Karpas-422 (cell line): ENCODE measurements around the gene SH2D7. TPM values are rescaled to one million over a fixed set of nuclear protein-coding genes. Genes with fewer than 3 reads are reported as not detected.
A peak's percentile ranks its signal among the peaks of the same experiment; 100 is the strongest.

ENCODE experiments used
- DNase-seq: peaks from one replicate; pipeline ENCODE4 v3.0.0-alpha.2; 2015
- H2AFZ ChIP-seq: fragments of 200-600 bp; sonication (generic); 2 replicates; pipeline ENCODE4 v1.6.1; 2014; ENCODE audit warnings: antibody characterized with exemption, low read length, mixed read lengths
- H3K27ac ChIP-seq: fragments of 200-600 bp; sonication (generic); 2 replicates; pipeline ENCODE4 v1.5.1; 2014; ENCODE audit warnings: mild to moderate bottlenecking, low read length, moderate library complexity
- H3K27me3 ChIP-seq: fragments of 200-600 bp; sonication (generic); 2 replicates; pipeline ENCODE4 v1.6.1; 2014; ENCODE audit warnings: low read length, mixed read lengths
- H3K36me3 ChIP-seq: fragments of 200-600 bp; sonication (generic); 2 replicates; pipeline ENCODE4 v1.6.1; 2014; ENCODE audit warnings: low read length, mixed read lengths; ENCODE audit not compliant: insufficient read depth
- H3K4me1 ChIP-seq: fragments of 200-600 bp; sonication (generic); 2 replicates; pipeline ENCODE4 v1.6.1; 2014; ENCODE audit warnings: mild to moderate bottlenecking, low read length, mixed read lengths
- H3K4me2 ChIP-seq: fragments of 200-600 bp; sonication (generic); 2 replicates; pipeline ENCODE4 v1.6.1; 2014; ENCODE audit warnings: low read length, low read depth, mild to moderate bottlenecking; ENCODE audit not compliant: poor library complexity, severe bottlenecking
- H3K4me3 ChIP-seq: fragments of 200-600 bp; sonication (generic); 2 replicates; pipeline ENCODE4 v1.5.1; 2014; ENCODE audit warnings: mild to moderate bottlenecking, antibody characterized with exemption, low read length, mixed read lengths
- H3K79me2 ChIP-seq: fragments of 200-600 bp; sonication (generic); 2 replicates; pipeline ENCODE4 v1.6.1; 2014; ENCODE audit warnings: mild to moderate bottlenecking, low read length, mixed read lengths
- H3K9ac ChIP-seq: fragments of 200-600 bp; sonication (generic); 2 replicates; pipeline ENCODE4 v1.6.0; 2014; ENCODE audit warnings: low read length
- H3K9me2 ChIP-seq: fragments of 200-600 bp; sonication (generic), shearing (Covaris generic); replicated peaks from 2 replicates; pipeline ENCODE4 v1.6.0; 2014; ENCODE audit warnings: mild to moderate bottlenecking, low read length, moderate library complexity; ENCODE audit not compliant: insufficient read depth
- H3K9me3 ChIP-seq: fragments of 300-700, 200-600 bp; sonication (generic); 2 replicates; pipeline ENCODE4 v1.6.1; 2014; ENCODE audit warnings: low read length, mixed read lengths
- H4K20me1 ChIP-seq: fragments of 200-600 bp; sonication (generic); 2 replicates; pipeline ENCODE4 v1.6.1; 2014; ENCODE audit warnings: mild to moderate bottlenecking, antibody characterized with exemption, low read length, low read depth; ENCODE audit not compliant: insufficient read depth
- total RNA-seq: library from RNA; depleted of rRNA; stranded (reverse); fragments of >200 nt; shearing (Covaris generic); gene quantifications from 2 replicates; pipeline ENCODE4 v1.2.3, GENCODE V29; 2014; ENCODE audit warnings: low replicate concordance

Gene SH2D7
- total RNA-seq, 1 experiment from 2014 or later = not detected

GRCh38 chr15:78087951-78088772 lies 4.2 kb upstream of the SH2D7 start:
- no peaks in the 10 kb centered on the region for H3K9me2 ChIP-seq
- H3K27ac ChIP-seq = no peak overlapping the region
- H3K9me3 ChIP-seq = no peaks in the 10 kb centered on the region
- no peaks in the 10 kb centered on the region for H3K36me3 ChIP-seq
- H3K4me3 ChIP-seq = no peak overlapping the region
- H2AFZ ChIP-seq = peak overlapping the region; percentile 3; the same call in 1 of the 2 replicates
- peak; percentile 76 for DNase-seq
- no peak overlapping the region for H3K4me2 ChIP-seq
- no peaks in the 10 kb centered on the region for H3K79me2 ChIP-seq
- H3K9ac ChIP-seq = peak overlapping the region; percentile 6; the same call in 1 of the 2 replicates
- peaks cover 29% of the 10 kb centered on the region for H3K4me1 ChIP-seq
- no peaks in the 10 kb centered on the region for H4K20me1 ChIP-seq
- H3K27me3 ChIP-seq = no peaks in the 10 kb centered on the region

- H4K20me1 ChIP-seq = no peaks in the 10 kb centered on the region
- no peak overlapping the region for H3K4me2 ChIP-seq
- H3K27ac ChIP-seq = no peak overlapping the region
Measured at GRCh38 chr15:78088773-78089080, 3.6 kb upstream of the SH2D7 start.

DNA sequence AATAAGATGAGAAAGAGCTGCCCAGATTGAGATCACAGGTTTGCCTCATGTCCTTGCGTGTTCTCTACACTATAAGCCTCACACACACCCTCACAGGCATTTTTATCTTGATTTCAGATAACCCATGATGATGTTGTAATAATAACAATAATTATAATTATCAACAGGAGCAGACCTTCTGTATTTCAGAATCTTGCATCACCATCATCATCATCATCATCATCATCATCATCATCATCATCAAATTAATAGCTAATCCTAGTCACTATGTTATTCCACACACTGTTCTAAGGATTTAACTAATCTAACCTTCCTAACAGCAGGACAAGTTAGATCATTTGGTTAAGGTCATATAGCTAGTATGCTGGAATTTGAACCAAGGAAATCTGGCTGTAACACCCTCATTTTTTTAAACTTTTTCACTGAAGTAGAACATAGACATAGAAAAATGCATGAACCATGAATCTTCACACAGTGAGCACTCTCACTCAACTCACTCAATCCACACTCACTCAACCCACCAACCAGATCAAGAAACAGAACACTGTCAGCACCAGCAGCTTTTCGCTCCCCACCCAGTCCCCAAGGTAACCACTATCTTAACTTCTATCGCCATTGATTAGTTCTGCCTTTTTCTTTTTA lies 1.8 kb upstream of the SH2D7 start:
- H3K9ac ChIP-seq = no peak overlapping the region
- no peak overlapping the region for H2AFZ ChIP-seq

More at GRCh38 chr15:78088773-78089080, 3.6 kb upstream of the SH2D7 start:
- Histone ChIP-seq H3K4me1 (peaks cover 23% of the 10 kb centered on the region), H3K9me3 (no peaks in the 10 kb centered on the region), H3K27me3 (no peaks in the 10 kb centered on the region), H3K79me2 (no peaks in the 10 kb centered on the region), H3K36me3 (no peaks in the 10 kb centered on the region), H3K9ac (no peak overlapping the region), H3K9me2 (no peaks in the 10 kb centered on the region), H2AFZ (no peak overlapping the region), H3K4me3 (no peak overlapping the region)
- no peak for DNase-seq

DNA sequence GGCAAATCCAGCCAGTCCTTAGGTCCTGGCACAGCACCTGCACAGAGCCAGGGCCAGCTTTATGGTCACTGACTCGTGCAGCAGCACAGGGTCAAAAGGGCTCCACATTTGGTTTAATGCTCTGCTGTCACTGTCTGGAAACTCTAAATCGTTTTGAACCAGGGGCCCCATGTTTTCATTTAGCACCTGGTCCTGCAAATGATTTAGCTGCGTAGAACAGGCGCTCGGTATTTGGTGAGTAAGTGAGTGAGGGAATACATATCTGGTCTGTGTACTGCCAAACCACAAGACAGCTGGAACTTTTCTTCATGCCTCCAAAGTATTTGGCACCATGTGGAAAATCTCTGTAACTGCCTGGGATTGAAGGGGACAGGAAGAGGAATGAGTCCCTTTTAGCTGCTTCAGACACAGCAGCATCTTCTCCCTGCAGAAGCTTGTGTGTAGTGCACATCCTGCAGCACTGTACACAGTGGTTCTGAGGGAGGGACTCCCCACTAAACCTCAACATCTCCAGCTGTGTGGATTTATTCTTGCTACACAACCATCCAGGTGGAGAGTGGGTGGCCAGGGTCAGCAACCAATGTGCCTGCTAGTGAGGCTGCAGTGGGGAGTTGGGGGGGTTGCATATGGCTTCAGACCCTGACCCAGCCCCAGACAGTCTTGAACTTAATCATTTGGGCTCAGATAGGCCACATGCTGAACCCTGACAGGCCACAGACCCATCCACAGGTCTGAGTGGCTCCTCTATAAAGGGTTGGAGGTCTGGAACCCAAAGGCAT lies 1.1 kb downstream of the SH2D7 start:
- no peak overlapping the region for H3K9ac ChIP-seq
- H3K79me2 ChIP-seq = no peaks in the 10 kb centered on the region
- no peaks in the 10 kb centered on the region for H3K9me3 ChIP-seq
- no peak overlapping the region for H3K27ac ChIP-seq
- H3K27me3 ChIP-seq = no peaks in the 10 kb centered on the region
- no peak overlapping the region for H2AFZ ChIP-seq
- DNase-seq = no peak
- H3K4me2 ChIP-seq = no peak overlapping the region
- H3K4me3 ChIP-seq = no peak overlapping the region
- no peaks in the 10 kb centered on the region for H3K9me2 ChIP-seq
- no peaks in the 10 kb centered on the region for H4K20me1 ChIP-seq
- no peaks in the 10 kb centered on the region for H3K4me1 ChIP-seq
- no peaks in the 10 kb centered on the region for H3K36me3 ChIP-seq

More for the DNA sequence above, 1.8 kb upstream of the SH2D7 start:
- H3K79me2 ChIP-seq = no peaks in the 10 kb centered on the region
- no peaks in the 10 kb centered on the region for H3K9me3 ChIP-seq
- no peaks in the 10 kb centered on the region for H3K27me3 ChIP-seq
- no peak overlapping the region for H3K4me3 ChIP-seq
- H4K20me1 ChIP-seq = no peaks in the 10 kb centered on the region
- H3K36me3 ChIP-seq = no peaks in the 10 kb centered on the region
- H3K4me2 ChIP-seq = no peak overlapping the region
- peaks cover 9% of the 10 kb centered on the region for H3K4me1 ChIP-seq
- DNase-seq = no peak
- no peak overlapping the region for H3K27ac ChIP-seq
- no peaks in the 10 kb centered on the region for H3K9me2 ChIP-seq

GRCh38 chr15:78097667-78098066 lies 5.3 kb downstream of the SH2D7 start:
- Histone ChIP-seq H3K9me2 (no peaks in the 10 kb centered on the region), H3K4me3 (no peak overlapping the region), H4K20me1 (no peaks in the 10 kb centered on the region), H3K4me2 (no peak overlapping the region), H2AFZ (no peak overlapping the region), H3K9me3 (no peaks in the 10 kb centered on the region), H3K36me3 (no peaks in the 10 kb centered on the region), H3K79me2 (no peaks in the 10 kb centered on the region), H3K27ac (no peak overlapping the region), H3K9ac (no peak overlapping the region), H3K27me3 (no peaks in the 10 kb centered on the region), H3K4me1 (no peaks in the 10 kb centered on the region)
- DNase-seq = no peak

- H3K4me3 ChIP-seq = no peak overlapping the region
- H3K4me2 ChIP-seq = no peak overlapping the region
- H3K9me2 ChIP-seq = no peaks in the 10 kb centered on the region
- H3K36me3 ChIP-seq = no peaks in the 10 kb centered on the region
- no peak for DNase-seq
- no peaks in the 10 kb centered on the region for H3K79me2 ChIP-seq
- H3K27ac ChIP-seq = no peak overlapping the region
- H3K27me3 ChIP-seq = no peaks in the 10 kb centered on the region
- no peaks in the 10 kb centered on the region for H3K4me1 ChIP-seq
- no peak overlapping the region for H2AFZ ChIP-seq
- no peaks in the 10 kb centered on the region for H4K20me1 ChIP-seq
- H3K9ac ChIP-seq = no peak overlapping the region
- H3K9me3 ChIP-seq = no peaks in the 10 kb centered on the region
Measured at GRCh38 chr15:78098131-78098755, 5.9 kb downstream of the SH2D7 start.

- no peak overlapping the region for H3K27ac ChIP-seq
- H3K9ac ChIP-seq = no peak overlapping the region
Measured at GRCh38 chr15:78100886-78101285, 8.5 kb downstream of the SH2D7 start.

More at GRCh38 chr15:78100886-78101285, 8.5 kb downstream of the SH2D7 start:
- H4K20me1 ChIP-seq = no peaks in the 10 kb centered on the region
- no peaks in the 10 kb centered on the region for H3K36me3 ChIP-seq
- H3K79me2 ChIP-seq = no peaks in the 10 kb centered on the region
- no peak for DNase-seq
- H2AFZ ChIP-seq = no peak overlapping the region
- H3K4me3 ChIP-seq = no peak overlapping the region
- no peaks in the 10 kb centered on the region for H3K27me3 ChIP-seq
- H3K4me2 ChIP-seq = no peak overlapping the region
- no peaks in the 10 kb centered on the region for H3K9me2 ChIP-seq
- no peaks in the 10 kb centered on the region for H3K9me3 ChIP-seq
- no peaks in the 10 kb centered on the region for H3K4me1 ChIP-seq
